NCI-H510A treated with DMSO at 0.1 percent for 48 hours (cell line): ENCODE data around the gene BCORL1.

Experiments used
- DNase-seq: peaks from one replicate; lab custom pipeline; 2025; lab: John Stamatoyannopoulos, UW

BCORL1 gene

GRCh38 chrX:130014770-130015169 lies 32.3 kb downstream of the BCORL1 start:
- no peak for DNase-seq

GRCh38 chrX:130015181-130015580 lies 32.7 kb downstream of the BCORL1 start:
- DNase-seq: no peak

GRCh38 chrX:130018143-130018542 lies 35.7 kb downstream of the BCORL1 start:
- no peak for DNase-seq

GRCh38 chrX:130020661-130021324 lies 38.4 kb downstream of the BCORL1 start:
- no peak for DNase-seq

GRCh38 chrX:130024127-130024526 lies 41.7 kb downstream of the BCORL1 start:
- DNase-seq: no peak

- DNase-seq: no peak
These were observed 42.8 kb downstream of the BCORL1 start for GRCh38 chrX:130025256-130025655.

GRCh38 chrX:130027569-130027968 lies 45.1 kb downstream of the BCORL1 start:
- DNase-seq: no peak

- no peak for DNase-seq
These were observed 45.8 kb downstream of the BCORL1 start for GRCh38 chrX:130028196-130028595.

- no peak for DNase-seq
These were observed 48.4 kb downstream of the BCORL1 start for GRCh38 chrX:130030826-130031225.

- no peak for DNase-seq
These were observed 50.1 kb downstream of the BCORL1 start for GRCh38 chrX:130032552-130032951.

GRCh38 chrX:130034178-130034577 lies 51.7 kb downstream of the BCORL1 start:
- DNase-seq: no peak

GRCh38 chrX:130039847-130040246 lies 57.4 kb downstream of the BCORL1 start:
- DNase-seq: no peak

- no peak for DNase-seq
These were observed 65.0 kb downstream of the BCORL1 start for GRCh38 chrX:130047416-130047815.

GRCh38 chrX:130048686-130049222 lies 66.3 kb downstream of the BCORL1 start:
- no peak for DNase-seq

GRCh38 chrX:130049821-130050220 lies 67.4 kb downstream of the BCORL1 start:
- no peak for DNase-seq

- DNase-seq: no peak
These were observed 68.9 kb downstream of the BCORL1 start for GRCh38 chrX:130051176-130051845.

- no peak for DNase-seq
These were observed 70.8 kb downstream of the BCORL1 start for GRCh38 chrX:130053236-130053635.

GRCh38 chrX:130055103-130055502 lies 72.7 kb downstream of the BCORL1 start:
- no peak for DNase-seq

- no peak for DNase-seq
These were observed 73.5 kb downstream of the BCORL1 start for GRCh38 chrX:130055899-130056298.

- no peak for DNase-seq
These were observed 74.8 kb downstream of the BCORL1 start for GRCh38 chrX:130057209-130057608.

GRCh38 chrX:130058652-130059051 lies 76.2 kb downstream of the BCORL1 start:
- DNase-seq: no peak

GRCh38 chrX:130060122-130061069 lies 78.0 kb downstream of the BCORL1 start:
- DNase-seq: peak; percentile 80
